ENCODE measurements around the gene BASP1.

GRCh38 chr5:17213938-17214337 is 3.5 kb upstream of the BASP1 start:
- TF ChIP-seq CTCF (IDR thresholded peaks at IDR 0.05 in 2 of 3, conservative IDR thresholded peaks at IDR 0.05 in 1 of 3; ENCODE audit: borderline replicate concordance in 1 of 3, insufficient read depth in 1 of 3, low read depth in 2 of 3, low read length in 2 of 3) (no peak), EZH2 (IDR thresholded peaks at IDR 0.05) (no peak), POLR2AphosphoS5 (IDR thresholded peaks at IDR 0.05; ENCODE audit: low read depth, low read length) (no peak), SP1 (IDR thresholded peaks at IDR 0.05; ENCODE audit: low read depth) (no peak), POLR2A (IDR thresholded peaks at IDR 0.05; ENCODE audit: borderline replicate concordance, extremely low read depth, insufficient read depth, insufficient read length) (no peak), CEBPB (IDR thresholded peaks at IDR 0.05; ENCODE audit: low read depth) (no peak), REST (IDR thresholded peaks at IDR 0.05; ENCODE audit: low read depth) (no peak), FOSL1 (IDR thresholded peaks at IDR 0.05; ENCODE audit: low read depth) (no peak), EZH2phosphoT487 (IDR thresholded peaks at IDR 0.05; ENCODE audit: borderline replicate concordance) (no peak), TCF7L2 (IDR thresholded peaks at IDR 0.05; ENCODE audit: borderline replicate concordance, extremely low read depth, insufficient read depth, insufficient read length) (no peak)
